ENCODE data around the gene CPLX3. TPM values are rescaled to one million over a fixed set of nuclear protein-coding genes. Genes with fewer than 3 reads are reported as not detected.
A peak's percentile ranks its signal among the peaks of the same experiment; 100 is the strongest.

The CPLX3 gene
- total RNA-seq, 2 experiments from 2014 or later: 0.11 TPM; not detected in 1

GRCh38 chr15:74840851-74841775 is 14.7 kb downstream of the CPLX3 start:
- POLR2A ChIA-PET: interaction anchor here (0.6 to 3.5 kb wide), 6 partner anchors 10 to 115 kb away, joined by 3 to 12 read pairs (median 4); no protein-coding TSS in a partner anchor
- H3K4me1 Mint-ChIP-seq (ENCODE audit: low read depth): peaks cover 42% of the 10 kb centered on the region
- no peaks in the 10 kb centered on the region for H3K27me3 Mint-ChIP-seq
- ATAC-seq (no peak), DNase-seq (no peak)
- H3K4me3 Mint-ChIP-seq: peak overlapping the region; percentile 90
- TF ChIP-seq CTCF (IDR thresholded peaks at IDR 0.05): no peak
- peaks cover 17% of the 10 kb centered on the region for H3K36me3 Mint-ChIP-seq (ENCODE audit: low read depth)
- intact Hi-C loops (cut with micrococcal nuclease): loop anchor here (5.0 kb wide), 1 partner anchor 59 kb away; the partner anchor contains the start of gene CSK
- H3K27ac Mint-ChIP-seq: peak overlapping the region; percentile 9
- CTCF ChIA-PET: interaction anchor here (1.1 to 4.7 kb wide), 5 partner anchors 42 to 207 kb away, joined by 4 to 38 read pairs (median 7); no protein-coding TSS in a partner anchor
- no peaks in the 10 kb centered on the region for H3K9me3 Mint-ChIP-seq

GRCh38 chr15:74841891-74842373 is 15.5 kb downstream of the CPLX3 start:
- peaks cover 20% of the 10 kb centered on the region for H3K36me3 Mint-ChIP-seq (ENCODE audit: low read depth)
- no peaks in the 10 kb centered on the region for H3K9me3 Mint-ChIP-seq
- ChIA-PET CTCF (interaction anchor here (0.9 to 4.7 kb wide), 12 partner anchors 15 to 227 kb away, joined by 3 to 38 read pairs (median 4); partner anchors contain the start of gene CPLX3), POLR2A (interaction anchor here (0.6 to 3.5 kb wide), 8 partner anchors 11 to 116 kb away, joined by 3 to 12 read pairs (median 3); partner anchors contain the start of gene COX5A)
- peak overlapping the region; percentile 90 for H3K4me3 Mint-ChIP-seq
- TF ChIP-seq CTCF (IDR thresholded peaks at IDR 0.05): no peak
- intact Hi-C loops (cut with micrococcal nuclease): loop anchor here (5.0 kb wide), 1 partner anchor 60 kb away; the partner anchor contains the start of gene CSK
- ATAC-seq (no peak), DNase-seq (no peak)
- H3K27me3 Mint-ChIP-seq: no peaks in the 10 kb centered on the region
- peak overlapping the region; percentile 82 for H3K27ac Mint-ChIP-seq
- H3K4me1 Mint-ChIP-seq (ENCODE audit: low read depth): peaks cover 44% of the 10 kb centered on the region

GRCh38 chr15:74842581-74843444 is 16.4 kb downstream of the CPLX3 start, which contains the start of gene ULK3:
TSS of gene ULK3 (minus strand) at chr15:74843156. CDS start at chr15:74843105, 51 bp downstream.
- DNase-seq: peak; percentile 94
- H3K27me3 Mint-ChIP-seq: no peaks in the 10 kb centered on the region
- TF ChIP-seq CTCF (IDR thresholded peaks at IDR 0.05): peak; percentile 89
- ChIA-PET POLR2A (interaction anchor here (0.6 to 4.5 kb wide), 12 partner anchors 9 to 117 kb away, joined by 3 to 18 read pairs (median 4); partner anchors contain the start of gene COX5A), CTCF (interaction anchor here (0.8 to 4.7 kb wide), 19 partner anchors 15 to 228 kb away, joined by 3 to 38 read pairs (median 4); partner anchors contain the start of genes CPLX3, MPI and RPP25)
- H3K9me3 Mint-ChIP-seq: no peaks in the 10 kb centered on the region
- H3K27ac Mint-ChIP-seq: peak within 1 kb of the TSS; percentile 94
- peaks cover 24% of the 10 kb centered on the region for H3K36me3 Mint-ChIP-seq (ENCODE audit: low read depth)
- H3K4me3 Mint-ChIP-seq: peak within 1 kb of the TSS; percentile 90
- H3K4me1 Mint-ChIP-seq (ENCODE audit: low read depth): peaks cover 44% of the 10 kb centered on the region
- intact Hi-C loops (cut with micrococcal nuclease): loop anchor here (5.0 kb wide), 1 partner anchor 61 kb away; the partner anchor contains the start of gene CSK
- ATAC-seq: peak; percentile 92

- CTCF ChIA-PET: interaction anchor here (0.6 to 4.7 kb wide), 14 partner anchors 15 to 212 kb away, joined by 3 to 38 read pairs (median 4); partner anchors contain the start of genes MPI and RPP25
These were observed 17.0 kb downstream of the CPLX3 start for GRCh38 chr15:74843445-74843828.

More at GRCh38 chr15:74843445-74843828, 17.0 kb downstream of the CPLX3 start:
- DNase-seq (no peak), ATAC-seq (no peak)
- POLR2A ChIA-PET: interaction anchor here (0.6 to 4.5 kb wide), 8 partner anchors 8 to 94 kb away, joined by 3 to 18 read pairs (median 4); partner anchors contain the start of gene COX5A
- H3K4me1 Mint-ChIP-seq (ENCODE audit: low read depth): peaks cover 44% of the 10 kb centered on the region
- TF ChIP-seq CTCF (IDR thresholded peaks at IDR 0.05): no peak
- intact Hi-C loops (cut with micrococcal nuclease): loop anchor here (5.0 kb wide), 1 partner anchor 61 kb away; the partner anchor contains the start of gene CSK
- H3K27me3 Mint-ChIP-seq: no peaks in the 10 kb centered on the region
- H3K4me3 Mint-ChIP-seq: peak overlapping the region; percentile 90
- peak overlapping the region; percentile 94 for H3K27ac Mint-ChIP-seq
- H3K9me3 Mint-ChIP-seq: no peaks in the 10 kb centered on the region
- H3K36me3 Mint-ChIP-seq (ENCODE audit: low read depth): peaks cover 25% of the 10 kb centered on the region
